ENCODE measurements around the gene PLEKHG4B.
"Not testable (repeated sequence)": the region's sequence is repeated elsewhere in the genome, so short reads cannot be mapped to it uniquely, and the experiment has no call there.

The PLEKHG4B gene

DNA sequence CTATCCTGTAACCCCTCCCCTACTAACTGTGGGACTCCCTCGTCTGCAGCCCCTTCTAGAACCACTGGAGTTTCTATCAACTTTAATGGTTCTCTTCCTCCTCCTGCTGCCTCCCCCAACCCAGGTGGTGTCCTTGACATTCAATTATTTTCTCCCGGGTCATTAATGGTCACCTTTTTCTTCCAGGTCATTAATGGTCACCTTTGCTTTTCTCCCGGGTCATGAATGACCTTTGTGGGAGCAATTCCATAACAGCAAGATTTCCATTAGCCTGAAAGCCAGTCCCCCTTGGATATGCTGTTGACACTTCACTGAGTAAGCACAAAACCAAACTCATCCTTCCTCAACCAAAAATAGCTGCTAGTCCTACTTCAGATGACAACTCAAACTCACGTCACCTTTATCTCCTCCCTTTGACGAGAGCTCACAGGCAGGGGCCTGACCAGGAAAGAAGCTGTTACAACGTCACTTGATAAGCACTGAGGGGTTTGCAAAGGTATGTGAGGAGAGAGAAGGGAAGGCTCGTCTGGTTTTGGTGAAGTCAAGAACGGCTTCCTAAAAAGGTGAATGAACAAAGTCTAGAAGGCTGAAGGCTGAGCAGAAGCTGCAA, 115.1 kb downstream of the PLEKHG4B start:
- FAIRE-seq (no peak), DNase-seq (ENCODE audit: extremely low spot score, insufficient read length, low read depth) (no peak)

DNA sequence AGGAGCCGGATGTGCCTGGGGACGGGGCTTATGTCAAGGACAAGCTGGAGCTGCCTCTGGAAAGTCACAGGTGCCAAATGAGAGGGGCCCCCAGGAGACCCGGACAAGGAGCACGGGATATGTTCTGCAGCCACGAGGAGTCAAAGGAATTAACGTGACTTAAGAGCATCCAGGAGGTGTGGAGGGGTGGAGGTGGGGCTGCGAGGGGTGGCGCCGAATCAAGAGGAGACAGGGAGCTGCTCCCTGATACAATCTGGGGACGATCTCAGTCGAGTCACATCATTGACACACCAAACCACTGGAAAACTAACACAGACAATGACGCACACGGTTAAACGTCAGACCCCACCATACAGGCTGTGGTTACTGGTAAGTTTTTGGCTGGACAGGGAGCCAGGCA, 115.6 kb downstream of the PLEKHG4B start:
- FAIRE-seq = no peak
- DNase-seq (ENCODE audit: extremely low spot score, insufficient read length, low read depth) = no peak

DNA sequence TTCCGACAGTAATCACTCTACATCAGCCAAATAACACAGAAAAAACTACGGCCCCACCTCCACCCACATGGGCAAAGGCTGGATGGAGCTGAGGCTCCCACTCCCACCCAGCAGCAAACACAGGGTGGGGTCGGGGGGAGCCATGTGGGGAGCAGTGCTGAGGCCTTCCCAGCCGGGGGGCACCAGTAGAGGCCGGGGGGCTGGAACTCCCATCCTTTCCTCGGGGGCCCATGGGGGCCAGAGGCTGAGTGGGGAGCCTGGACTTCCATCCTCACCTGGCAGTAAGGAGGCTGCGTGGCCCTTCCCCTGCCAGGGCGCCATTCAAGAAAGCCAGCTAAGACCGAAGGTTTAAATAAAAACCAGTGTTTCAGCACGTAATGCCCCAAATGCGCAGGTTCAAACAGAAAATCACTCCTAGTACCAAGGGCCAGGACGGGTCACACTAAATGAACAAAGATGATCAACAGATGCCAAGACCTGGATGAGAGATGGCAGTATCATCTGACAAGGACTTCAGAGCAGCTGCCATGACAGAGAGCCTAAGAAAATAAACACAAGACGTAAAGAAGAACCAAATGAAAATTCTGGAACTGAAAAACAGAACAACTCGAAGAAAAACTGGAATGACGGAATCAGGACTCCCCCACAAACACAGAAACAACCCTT, 116.6 kb downstream of the PLEKHG4B start:
- DNase-seq (ENCODE audit: extremely low spot score, insufficient read length, low read depth) = no peak
- FAIRE-seq = no peak

DNA sequence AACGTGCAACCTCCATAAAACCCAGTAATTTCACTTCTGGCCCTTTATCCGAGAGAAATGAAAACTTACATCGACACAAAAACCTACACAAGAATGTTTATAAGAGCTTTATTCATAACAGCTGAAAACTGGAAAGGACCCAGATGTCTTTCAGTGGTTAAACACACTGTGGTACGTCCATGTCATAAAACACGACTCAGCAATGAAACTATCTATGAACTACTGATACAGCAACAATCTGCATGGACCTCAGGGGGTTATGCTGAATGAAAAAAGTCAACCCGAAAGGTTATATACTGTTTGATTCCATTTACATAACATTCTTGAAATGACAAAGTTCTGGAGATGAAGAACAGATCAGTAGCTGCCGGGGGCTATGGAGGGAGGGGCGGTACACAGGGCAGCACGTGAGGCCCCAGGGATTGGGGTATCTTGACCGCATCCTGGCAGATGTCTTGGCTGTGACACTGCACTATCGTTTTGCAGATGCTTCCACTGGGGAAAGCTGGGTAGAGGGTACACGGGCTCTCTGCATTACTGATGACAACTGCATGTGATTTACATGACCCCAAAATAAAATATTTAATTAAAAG, 121.9 kb downstream of the PLEKHG4B start:
- FAIRE-seq = no peak
- DNase-seq (ENCODE audit: extremely low spot score, insufficient read length, low read depth) = no peak

DNA sequence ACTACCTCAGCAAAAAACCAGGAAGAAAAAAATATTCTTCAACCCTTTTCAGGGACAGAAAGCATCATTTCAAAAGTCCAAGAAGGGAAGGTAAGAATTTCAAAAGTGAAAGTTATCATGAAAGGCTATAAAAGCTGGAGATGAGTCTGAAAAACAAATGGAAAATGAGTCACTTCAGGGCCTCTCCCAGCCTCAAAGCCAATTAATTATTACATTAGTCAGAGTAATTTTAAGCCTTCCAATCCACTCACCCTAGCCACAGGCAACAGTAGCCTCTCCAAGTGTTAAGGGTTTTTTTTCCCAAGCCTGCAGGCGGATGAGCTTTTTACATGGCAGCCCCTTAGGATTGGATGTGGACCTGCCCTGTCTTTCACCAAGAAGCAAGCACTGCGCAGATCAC, 123.3 kb downstream of the PLEKHG4B start:
- not testable (repeated sequence) for DNase-seq (ENCODE audit: extremely low spot score, insufficient read length, low read depth); FAIRE-seq

DNA sequence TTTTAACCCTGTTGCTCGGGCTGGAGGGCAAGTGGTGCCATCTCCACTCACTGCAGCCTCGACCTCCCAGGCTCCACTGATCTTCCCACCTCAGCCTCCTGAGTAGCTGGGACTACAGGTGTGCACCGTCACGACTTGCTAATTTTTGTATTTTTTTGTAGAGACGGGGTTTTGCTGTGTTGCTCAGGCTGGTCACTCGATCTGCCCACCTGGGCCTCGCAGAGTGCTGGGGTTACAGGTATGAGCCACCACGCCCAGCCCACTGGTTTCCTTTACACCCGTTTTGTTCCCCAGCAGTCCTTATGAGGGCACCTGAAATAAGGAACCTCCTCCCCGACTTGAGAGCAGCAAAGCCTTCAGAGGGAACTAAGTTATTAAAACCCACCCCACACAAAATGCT, 124.1 kb downstream of the PLEKHG4B start:
- FAIRE-seq; DNase-seq (ENCODE audit: extremely low spot score, insufficient read length, low read depth): not testable (repeated sequence)

DNA sequence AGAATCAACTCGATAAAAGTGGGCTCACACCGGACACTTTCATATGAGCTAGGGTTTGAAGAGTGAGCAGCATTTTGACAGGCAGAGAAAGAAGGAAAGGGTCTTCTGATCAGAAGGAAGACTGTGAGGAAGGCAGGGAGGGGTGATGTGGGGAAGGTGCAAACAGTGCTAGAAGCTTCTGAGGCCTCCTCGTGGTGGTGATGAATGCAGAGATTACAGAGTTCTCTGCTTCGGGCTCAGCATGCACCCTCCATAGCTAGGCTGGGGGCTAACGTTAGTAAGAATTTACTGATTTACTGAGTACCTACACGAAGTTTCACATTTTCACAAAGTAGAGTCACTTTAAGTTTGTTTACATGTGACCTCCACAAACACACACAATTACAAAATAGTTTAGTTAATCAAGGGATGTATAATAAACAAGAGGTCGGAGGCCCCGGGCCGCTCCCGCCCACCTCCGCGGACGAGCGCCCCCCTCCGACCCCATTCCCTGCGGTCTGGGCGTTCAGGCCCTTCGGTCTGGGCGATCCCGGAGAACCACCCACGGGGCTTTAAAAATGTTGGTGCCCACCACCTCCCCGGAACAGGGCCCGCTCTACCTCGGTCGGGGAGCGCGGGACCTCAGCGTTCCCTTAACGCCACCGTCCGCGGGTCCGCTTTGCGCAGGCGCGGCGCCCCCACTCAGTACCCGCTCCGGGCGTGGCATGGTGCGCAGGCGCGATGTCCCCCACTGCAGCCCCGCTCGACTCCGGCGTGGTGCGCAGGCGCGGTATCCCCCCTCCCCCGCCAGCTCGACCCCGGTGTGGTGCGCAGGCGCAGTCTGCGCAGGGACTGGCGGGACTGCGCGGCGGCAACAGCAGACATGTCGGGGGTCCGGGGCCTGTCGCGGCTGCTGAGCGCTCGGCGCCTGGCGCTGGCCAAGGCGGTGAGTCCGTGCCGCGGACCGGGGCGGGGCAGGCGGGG, 125.8 kb downstream of the PLEKHG4B start, which contains the start of the genes CCDC127 and SDHA:
Gene CCDC127, minus strand, starts transcription at position 660 of the 963 bp plus-strand sequence. CDS start 1,304 bp downstream, outside the sequence.
Gene SDHA, plus strand, starts transcription at position 827 of the 963 bp plus-strand sequence. Its CDS starts 36 bp downstream, at position 863.
- peak; percentile 96 for DNase-seq (ENCODE audit: extremely low spot score, insufficient read length, low read depth)
- FAIRE-seq = peak; percentile 55

DNA sequence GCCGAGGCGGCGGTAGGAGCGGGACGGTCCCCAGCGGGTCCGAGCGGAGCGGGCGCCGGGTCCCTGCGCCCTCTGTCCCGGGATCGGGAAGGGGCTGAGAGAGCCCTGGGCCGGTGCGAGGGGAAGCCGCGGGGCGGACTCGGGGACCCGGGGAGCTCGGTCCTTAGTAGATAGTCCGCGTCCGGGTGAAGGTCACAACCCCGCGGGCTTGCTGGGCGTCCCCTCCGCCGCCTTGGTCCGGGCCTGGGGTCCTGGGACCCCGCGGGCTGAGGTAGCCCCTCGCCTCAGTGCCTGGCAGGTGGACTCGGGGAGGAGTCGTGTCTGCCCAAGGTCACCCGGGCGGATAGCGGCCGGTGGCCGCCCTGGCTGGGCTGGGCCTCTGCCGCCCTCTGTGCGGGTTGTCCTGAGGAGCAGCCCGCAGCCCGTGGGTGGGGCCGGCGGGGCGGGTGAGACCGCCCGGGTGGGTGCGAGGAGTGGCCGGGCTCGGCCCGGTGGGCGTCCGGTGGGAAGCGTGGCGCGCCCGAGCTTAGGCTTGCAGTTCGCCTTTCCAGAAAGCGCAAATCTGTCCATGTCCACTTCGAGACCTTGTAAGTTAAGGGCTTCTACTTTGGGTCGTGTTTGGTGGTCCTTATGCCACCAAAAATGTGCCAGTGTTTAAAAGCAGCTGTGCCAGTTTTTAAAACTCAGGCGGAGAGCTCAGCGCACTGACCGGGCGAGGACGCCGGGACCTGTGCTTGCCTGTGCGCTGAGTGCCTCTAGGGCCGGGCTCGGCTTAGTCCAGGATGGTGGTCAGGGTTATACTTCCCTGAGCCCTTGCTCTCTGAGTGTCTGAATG, 126.7 kb downstream of the PLEKHG4B start:
- FAIRE-seq = no peak

DNA sequence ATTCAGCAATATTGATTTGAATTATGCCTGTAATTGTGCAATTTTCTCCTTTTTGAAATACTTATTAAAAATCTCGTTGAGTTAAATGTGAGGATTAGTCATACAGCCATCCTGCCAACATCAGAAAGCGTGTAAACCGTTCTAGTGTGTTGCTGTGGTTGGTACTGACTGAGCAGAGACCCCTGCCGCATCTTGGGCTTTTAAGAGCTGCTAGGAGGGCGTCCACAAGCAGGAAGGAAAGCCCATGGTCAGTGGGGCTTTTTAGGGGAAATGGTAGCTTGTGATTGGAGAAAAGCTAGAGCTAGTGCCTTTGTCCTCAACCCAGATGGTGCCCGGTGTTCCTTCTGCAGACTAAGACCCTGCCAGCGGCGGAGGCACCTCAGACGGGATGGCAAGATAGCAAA, 127.5 kb downstream of the PLEKHG4B start:
- FAIRE-seq (no peak), DNase-seq (ENCODE audit: extremely low spot score, insufficient read length, low read depth) (no peak)

More for the DNA sequence above, 126.7 kb downstream of the PLEKHG4B start:
- no peak for DNase-seq (ENCODE audit: extremely low spot score, insufficient read length, low read depth)

DNA sequence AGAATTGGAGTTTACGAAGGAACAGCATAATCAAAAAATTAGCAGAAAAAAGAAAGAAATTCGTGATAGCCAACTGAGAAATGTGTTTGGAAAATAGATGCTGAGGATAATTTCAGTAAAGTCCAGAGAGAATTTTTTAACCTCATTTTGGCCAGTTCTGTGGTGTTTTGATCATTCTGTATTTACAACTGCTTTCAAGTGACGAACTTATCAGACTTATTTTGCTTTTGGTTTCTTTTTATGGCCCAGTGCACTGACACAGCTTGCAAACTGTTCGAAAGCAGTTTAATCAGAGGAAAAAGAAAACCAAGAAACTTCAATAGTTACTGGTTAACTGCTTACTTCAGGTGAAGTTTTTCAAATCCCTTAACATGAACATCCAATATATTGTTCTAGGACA, 128.0 kb downstream of the PLEKHG4B start:
- FAIRE-seq (no peak), DNase-seq (ENCODE audit: extremely low spot score, insufficient read length, low read depth) (no peak)

DNA sequence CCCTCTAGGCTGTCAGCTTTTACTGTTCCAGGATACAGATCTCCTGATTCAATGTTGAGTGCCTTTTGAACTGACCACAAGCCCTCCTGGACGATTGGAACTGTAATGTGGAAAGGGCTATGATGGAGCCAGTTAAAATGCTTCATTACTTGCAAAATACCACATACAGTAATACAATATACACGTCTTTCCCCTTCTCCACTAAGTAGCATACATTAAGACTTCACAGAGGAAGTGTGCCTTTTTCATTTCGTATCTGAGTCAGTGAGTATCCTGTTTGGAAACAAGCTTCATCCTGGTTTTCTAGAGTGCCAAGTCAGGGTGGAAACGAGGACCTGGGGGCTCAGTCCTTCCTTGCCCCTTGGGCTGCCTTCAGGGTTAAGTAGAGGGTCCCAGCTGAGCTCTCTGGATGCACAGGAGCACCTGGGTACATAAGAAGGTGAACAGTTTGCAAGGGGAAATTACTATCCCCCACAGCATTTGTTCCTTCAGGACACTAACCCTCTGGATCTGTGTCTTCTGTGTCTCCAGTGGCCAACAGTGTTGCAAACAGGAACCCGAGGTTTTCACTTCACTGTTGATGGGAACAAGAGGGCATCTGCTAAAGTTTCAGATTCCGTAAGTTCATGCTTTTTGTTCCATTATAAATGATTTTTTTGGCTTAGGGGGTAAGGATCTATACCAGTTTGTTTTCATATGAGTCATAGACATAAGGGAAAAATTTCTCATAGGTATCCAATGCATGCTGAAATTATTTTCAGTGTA, 131.2 kb downstream of the PLEKHG4B start:
- not testable (repeated sequence) for FAIRE-seq; DNase-seq (ENCODE audit: extremely low spot score, insufficient read length, low read depth)

DNA sequence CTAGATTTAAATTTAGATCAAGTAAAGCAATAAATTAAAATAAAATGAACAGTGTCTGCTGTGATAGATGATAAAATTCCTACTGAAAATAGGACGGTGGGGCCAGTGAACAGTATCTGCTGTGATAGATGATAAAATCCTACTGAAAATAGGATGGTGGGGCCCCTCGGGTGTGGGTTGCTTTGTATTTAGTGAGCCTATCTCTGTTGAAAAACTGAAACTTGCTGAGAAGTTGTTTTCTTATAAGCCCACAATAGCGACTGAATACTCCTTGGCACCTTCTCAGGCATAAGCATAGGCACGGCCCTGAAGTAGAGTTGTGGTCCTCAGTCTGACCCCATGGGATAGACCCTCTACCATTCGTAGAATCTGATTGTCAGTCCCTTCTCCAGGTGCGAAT, 131.8 kb downstream of the PLEKHG4B start:
- FAIRE-seq = no peak

DNA sequence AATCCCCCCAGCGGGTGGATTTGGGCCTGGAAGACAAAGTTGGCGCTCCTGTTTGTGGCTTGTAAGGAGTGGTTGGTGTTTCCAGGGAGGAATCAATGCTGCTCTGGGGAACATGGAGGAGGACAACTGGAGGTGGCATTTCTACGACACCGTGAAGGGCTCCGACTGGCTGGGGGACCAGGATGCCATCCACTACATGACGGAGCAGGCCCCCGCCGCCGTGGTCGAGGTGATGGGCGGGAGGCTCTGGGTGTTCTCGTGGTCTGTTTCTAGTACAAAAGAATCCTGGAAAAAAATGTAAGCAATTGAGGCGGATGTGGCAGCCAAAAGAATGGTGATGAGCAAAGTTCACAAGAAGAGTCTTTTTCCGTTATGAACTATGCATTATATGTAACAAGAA, 133.4 kb downstream of the PLEKHG4B start:
- no peak for DNase-seq (ENCODE audit: extremely low spot score, insufficient read length, low read depth)
- FAIRE-seq = no peak

More for the DNA sequence above, 131.8 kb downstream of the PLEKHG4B start:
- DNase-seq (ENCODE audit: extremely low spot score, insufficient read length, low read depth) = no peak

DNA sequence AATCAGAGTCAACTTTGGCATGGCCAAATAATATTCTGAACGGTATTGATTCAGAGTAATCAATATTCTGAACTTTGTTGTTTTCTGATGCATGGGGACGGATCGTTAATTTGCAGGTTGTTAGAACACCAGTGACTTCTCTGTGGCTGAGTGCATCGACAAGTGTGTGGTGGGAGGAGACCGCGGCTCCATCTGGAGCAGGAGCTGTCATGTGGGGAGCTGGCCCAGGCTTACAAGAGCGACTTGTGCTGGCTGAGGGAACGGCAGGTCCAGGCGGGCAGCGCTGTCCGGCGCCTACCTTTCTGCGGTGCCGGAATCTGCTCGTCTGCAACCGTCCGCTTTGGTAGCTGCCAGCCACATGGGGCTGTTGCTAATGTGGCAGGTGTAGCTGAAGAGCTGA, 135.4 kb downstream of the PLEKHG4B start:
- not testable (repeated sequence) for FAIRE-seq; DNase-seq (ENCODE audit: extremely low spot score, insufficient read length, low read depth)

DNA sequence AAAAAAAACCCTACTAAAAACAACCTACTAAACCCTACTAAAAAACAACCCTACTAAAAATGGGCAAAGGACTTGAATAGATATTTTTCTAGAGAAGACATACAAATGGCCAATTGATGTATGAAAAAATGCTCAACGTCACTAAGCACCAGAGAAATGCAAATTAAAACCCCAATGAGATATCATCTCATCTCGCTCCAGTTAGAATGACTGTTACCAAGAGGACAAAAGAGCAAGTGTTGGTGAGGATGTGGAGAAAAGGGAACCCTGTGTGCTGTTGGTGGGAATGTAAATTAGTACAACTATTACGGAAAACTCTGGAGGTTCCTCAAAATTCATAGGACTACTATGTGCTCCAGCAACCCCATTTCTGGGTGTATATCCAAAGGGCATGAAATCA, 136.9 kb downstream of the PLEKHG4B start:
- no peak for DNase-seq (ENCODE audit: extremely low spot score, insufficient read length, low read depth)
- no peak for FAIRE-seq

DNA sequence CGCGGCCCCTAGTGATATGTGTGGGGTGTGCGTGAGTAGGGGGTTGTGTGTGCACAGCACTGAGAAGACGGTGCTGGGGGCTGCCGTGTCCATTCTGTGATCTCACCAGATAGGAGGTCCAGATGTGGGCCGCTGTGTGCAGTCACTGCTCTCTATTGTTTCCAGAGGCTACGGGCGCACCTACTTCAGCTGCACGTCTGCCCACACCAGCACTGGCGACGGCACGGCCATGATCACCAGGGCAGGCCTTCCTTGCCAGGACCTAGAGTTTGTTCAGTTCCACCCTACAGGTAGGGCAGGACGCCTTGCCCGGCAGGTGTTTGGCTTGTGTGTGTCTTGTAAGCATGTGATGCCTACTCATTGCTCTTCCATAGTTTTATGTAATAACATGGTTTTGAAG, 138.7 kb downstream of the PLEKHG4B start:
- DNase-seq (ENCODE audit: extremely low spot score, insufficient read length, low read depth) = no peak
- no peak for FAIRE-seq

DNA sequence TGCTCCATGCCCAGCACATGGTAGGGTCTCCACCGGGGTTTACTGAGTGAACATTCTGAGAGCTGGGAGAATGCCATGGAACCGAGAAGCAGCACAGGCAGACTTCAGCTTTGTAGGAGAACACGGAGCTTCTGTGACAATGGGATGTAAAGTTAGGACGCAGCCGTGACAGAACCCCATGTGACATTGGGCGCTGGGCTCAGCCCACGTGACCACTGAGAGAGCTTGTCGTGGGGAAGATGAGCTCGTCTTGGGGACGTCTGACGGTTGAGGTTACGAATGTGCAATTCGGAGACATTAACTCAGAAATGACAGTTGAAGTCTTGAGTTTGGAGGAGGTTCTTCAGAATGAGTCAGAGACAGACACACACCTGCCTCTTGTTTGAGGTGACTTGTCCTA, 139.7 kb downstream of the PLEKHG4B start:
- DNase-seq (ENCODE audit: extremely low spot score, insufficient read length, low read depth) = no peak
- no peak for FAIRE-seq

DNA sequence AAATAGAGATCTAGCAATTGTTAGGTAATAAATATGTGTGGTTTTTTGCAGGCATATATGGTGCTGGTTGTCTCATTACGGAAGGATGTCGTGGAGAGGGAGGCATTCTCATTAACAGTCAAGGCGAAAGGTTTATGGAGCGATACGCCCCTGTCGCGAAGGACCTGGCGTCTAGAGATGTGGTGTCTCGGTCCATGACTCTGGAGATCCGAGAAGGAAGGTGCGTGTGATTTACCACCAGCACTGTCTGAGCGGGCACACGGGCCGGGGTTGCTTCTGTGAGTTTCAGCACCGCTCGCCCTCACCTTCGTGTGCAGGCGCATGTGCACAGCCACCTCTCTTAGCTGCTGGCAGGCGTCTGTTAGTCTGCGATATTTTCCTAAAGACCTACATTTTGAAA, 141.5 kb downstream of the PLEKHG4B start:
- not testable (repeated sequence) for FAIRE-seq

More for the DNA sequence above, 141.5 kb downstream of the PLEKHG4B start:
- DNase-seq (ENCODE audit: extremely low spot score, insufficient read length, low read depth) = not testable (repeated sequence)

All from GM18507 (cell line).